IPS DF 19.7 (cell line): ENCODE measurements around the gene MARVELD2.
"Not testable (repeated sequence)": the region's sequence is repeated elsewhere in the genome, so short reads cannot be mapped to it uniquely, and the experiment has no call there.

Experiments used
- DNase-seq: peaks from one replicate; pipeline ENCODE4 v3.0.0-alpha.2; 2013; ENCODE audit warnings: low read depth, low spot score

Gene MARVELD2

GRCh38 chr5:69450116-69450515 is 35.2 kb downstream of the MARVELD2 start:
- DNase-seq: no peak

- not testable (repeated sequence) for DNase-seq
Observed at GRCh38 chr5:69450527-69450926, 35.6 kb downstream of the MARVELD2 start.

GRCh38 chr5:69451941-69452647 is 37.2 kb downstream of the MARVELD2 start:
- DNase-seq: no peak

- DNase-seq: not testable (repeated sequence)
Observed at GRCh38 chr5:69453487-69453886, 38.6 kb downstream of the MARVELD2 start.

- no peak for DNase-seq
Observed at GRCh38 chr5:69454460-69455249, 39.7 kb downstream of the MARVELD2 start.

- not testable (repeated sequence) for DNase-seq
Observed at GRCh38 chr5:69455428-69455988, 40.6 kb downstream of the MARVELD2 start.

GRCh38 chr5:69462170-69462569 is 47.3 kb downstream of the MARVELD2 start:
- no peak for DNase-seq

- not testable (repeated sequence) for DNase-seq
Observed at GRCh38 chr5:69466375-69466774, 51.5 kb downstream of the MARVELD2 start.

GRCh38 chr5:69467442-69468225 is 52.7 kb downstream of the MARVELD2 start:
- no peak for DNase-seq

GRCh38 chr5:69468631-69469030 is 53.7 kb downstream of the MARVELD2 start:
- no peak for DNase-seq

- not testable (repeated sequence) for DNase-seq
Observed at GRCh38 chr5:69471516-69471915, 56.6 kb downstream of the MARVELD2 start.

GRCh38 chr5:69472535-69473143 is 57.7 kb downstream of the MARVELD2 start:
- not testable (repeated sequence) for DNase-seq

GRCh38 chr5:69477170-69477569 is 62.3 kb downstream of the MARVELD2 start:
- no peak for DNase-seq

- DNase-seq: not testable (repeated sequence)
Observed at GRCh38 chr5:69478296-69478695, 63.4 kb downstream of the MARVELD2 start.

- no peak for DNase-seq
Observed at GRCh38 chr5:69484891-69485290, 70.0 kb downstream of the MARVELD2 start.

GRCh38 chr5:69485471-69485870 is 70.6 kb downstream of the MARVELD2 start:
- no peak for DNase-seq

GRCh38 chr5:69489246-69489645 is 74.3 kb downstream of the MARVELD2 start:
- DNase-seq: no peak

GRCh38 chr5:69491027-69491426 is 76.1 kb downstream of the MARVELD2 start:
- DNase-seq: no peak

GRCh38 chr5:69491838-69492390 is 77.0 kb downstream of the MARVELD2 start:
- DNase-seq: no peak

- DNase-seq: peak; percentile 59
Observed at GRCh38 chr5:69492391-69492922, 77.5 kb downstream of the MARVELD2 start, which contains the start of gene OCLN. OCLN (plus strand) TSS chr5:69492790; CDS start chr5:69504245, 11,455 bp downstream.
